Vagina (tissue), 2 donors: ENCODE data around the gene KCNC3. TPM values are rescaled to one million over a fixed set of nuclear protein-coding genes. Genes with fewer than 3 reads are reported as not detected.
"Not testable (repeated sequence)": the region's sequence is repeated elsewhere in the genome, so short reads cannot be mapped to it uniquely, and the experiment has no call there.

Experiments
- DNase-seq, 2 donors: peaks; one replicate each; pipeline ENCODE4 v3.0.0-alpha.2; 2017; ENCODE audit errors: extremely low spot score in 2 of 2
- H3K27ac ChIP-seq: fragments of 200-600 bp; sonication (generic); one replicate; pipeline ENCODE4 v1.5.1; 2019
- H3K27me3 ChIP-seq: fragments of 200-600 bp; sonication (generic); one replicate; pipeline ENCODE4 v1.5.1; 2019
- H3K36me3 ChIP-seq, 2 donors: fragments of 200-600 bp; sonication (generic); one replicate each; pipeline ENCODE4 v1.5.1; 2017 to 2019
- H3K4me1 ChIP-seq: fragments of 200-600 bp; sonication (generic); one replicate; pipeline ENCODE4 v1.5.1; 2019
- H3K4me3 ChIP-seq, 2 donors: fragments of 200-600 bp; sonication (generic); 1 replicate in 1 of 2; 2 replicates in 1 of 2; pipeline ENCODE4 v1.5.1; 2016 to 2019
- H3K9me3 ChIP-seq: fragments of 200-600 bp; sonication (generic); one replicate; pipeline ENCODE4 v1.5.1; 2019
- POLR2A ChIP-seq, 2 donors: fragments of 450-650 bp; IDR thresholded peaks; one replicate each; pipeline ENCODE4 v1.6.1; 2017; ENCODE audit warnings: antibody characterized with exemption in 2 of 2, mild to moderate bottlenecking in 2 of 2, moderate library complexity in 2 of 2
- POLR2AphosphoS5 ChIP-seq, 2 donors: sonication (generic); formaldehyde crosslinking; IDR thresholded peaks; one replicate each; pipeline ENCODE4 v1.9.0; 2017; ENCODE audit warnings: antibody characterized with exemption in 2 of 2, mild to moderate bottlenecking in 2 of 2, low read depth in 1 of 2; ENCODE audit not compliant: insufficient read depth in 1 of 2
- intact Hi-C: fragments of 100-400 bp; cut with DNase I; formaldehyde crosslinking; loops from one replicate; pipeline ENCODE4 v1.15.1; 2023
- total RNA-seq: library from RNA; depleted of rRNA; stranded (reverse); fragments of >200 nt; gene quantifications from one replicate; pipeline ENCODE4 v1.2.3, GENCODE V29; 2016
- TF ChIP-seq, protein P1 (sequence below), 3 experiments: fragments of 450-650 bp in 2 of 3; fragments of 200-600 bp in 1 of 3; sonication (generic) in 1 of 3; IDR thresholded peaks; one replicate each; pipeline ENCODE4 v1.5.1; 2017 to 2019; ENCODE audit warnings: antibody characterized with exemption in 3 of 3, mild to moderate bottlenecking in 2 of 3, moderate library complexity in 2 of 3

The KCNC3 gene
- total RNA-seq, 1 donor from 2014 or later: 0.98 TPM

DNA sequence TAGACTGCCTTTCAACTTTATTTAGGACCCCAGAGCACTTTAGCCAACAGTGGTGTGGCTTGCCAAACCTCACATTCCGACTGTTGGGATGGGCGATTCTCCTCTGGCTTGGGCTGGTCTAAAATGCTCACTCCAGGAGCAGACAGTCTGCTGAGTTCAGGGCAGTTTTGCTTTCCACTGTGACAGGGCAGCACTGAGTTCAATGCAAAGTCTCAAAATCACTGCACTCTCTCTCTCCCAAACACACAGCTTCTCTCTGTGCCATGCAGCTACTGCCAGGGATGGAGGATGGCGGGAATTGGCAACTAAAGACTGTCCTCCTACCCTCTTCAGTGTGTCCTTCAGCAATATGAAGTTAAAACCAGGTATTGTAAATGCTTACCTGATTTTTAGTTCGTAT lies 23.1 kb upstream of the KCNC3 start:
- intact Hi-C loops: loop anchor here (5.0 kb wide), 1 partner anchor 535 kb away; no protein-coding TSS in a partner anchor
- Histone ChIP-seq H3K4me1 (peaks cover 2% of the 10 kb centered on the region), H3K27ac (no peak overlapping the region), H3K36me3 (no peaks in the 10 kb centered on the region), H3K9me3 (no peaks in the 10 kb centered on the region), H3K4me3 (no peak overlapping the region), H3K27me3 (no peaks in the 10 kb centered on the region)
- no peak for DNase-seq
- TF ChIP-seq POLR2AphosphoS5 (IDR thresholded peaks at IDR 0.05; ENCODE audit: insufficient read depth in 1 of 2, low read depth in 1 of 2) (no peak), POLR2A (IDR thresholded peaks at IDR 0.05) (no peak)
- TF ChIP-seq, protein P1, sequence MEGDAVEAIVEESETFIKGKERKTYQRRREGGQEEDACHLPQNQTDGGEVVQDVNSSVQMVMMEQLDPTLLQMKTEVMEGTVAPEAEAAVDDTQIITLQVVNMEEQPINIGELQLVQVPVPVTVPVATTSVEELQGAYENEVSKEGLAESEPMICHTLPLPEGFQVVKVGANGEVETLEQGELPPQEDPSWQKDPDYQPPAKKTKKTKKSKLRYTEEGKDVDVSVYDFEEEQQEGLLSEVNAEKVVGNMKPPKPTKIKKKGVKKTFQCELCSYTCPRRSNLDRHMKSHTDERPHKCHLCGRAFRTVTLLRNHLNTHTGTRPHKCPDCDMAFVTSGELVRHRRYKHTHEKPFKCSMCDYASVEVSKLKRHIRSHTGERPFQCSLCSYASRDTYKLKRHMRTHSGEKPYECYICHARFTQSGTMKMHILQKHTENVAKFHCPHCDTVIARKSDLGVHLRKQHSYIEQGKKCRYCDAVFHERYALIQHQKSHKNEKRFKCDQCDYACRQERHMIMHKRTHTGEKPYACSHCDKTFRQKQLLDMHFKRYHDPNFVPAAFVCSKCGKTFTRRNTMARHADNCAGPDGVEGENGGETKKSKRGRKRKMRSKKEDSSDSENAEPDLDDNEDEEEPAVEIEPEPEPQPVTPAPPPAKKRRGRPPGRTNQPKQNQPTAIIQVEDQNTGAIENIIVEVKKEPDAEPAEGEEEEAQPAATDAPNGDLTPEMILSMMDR (IDR thresholded peaks at IDR 0.05): no peak

DNA sequence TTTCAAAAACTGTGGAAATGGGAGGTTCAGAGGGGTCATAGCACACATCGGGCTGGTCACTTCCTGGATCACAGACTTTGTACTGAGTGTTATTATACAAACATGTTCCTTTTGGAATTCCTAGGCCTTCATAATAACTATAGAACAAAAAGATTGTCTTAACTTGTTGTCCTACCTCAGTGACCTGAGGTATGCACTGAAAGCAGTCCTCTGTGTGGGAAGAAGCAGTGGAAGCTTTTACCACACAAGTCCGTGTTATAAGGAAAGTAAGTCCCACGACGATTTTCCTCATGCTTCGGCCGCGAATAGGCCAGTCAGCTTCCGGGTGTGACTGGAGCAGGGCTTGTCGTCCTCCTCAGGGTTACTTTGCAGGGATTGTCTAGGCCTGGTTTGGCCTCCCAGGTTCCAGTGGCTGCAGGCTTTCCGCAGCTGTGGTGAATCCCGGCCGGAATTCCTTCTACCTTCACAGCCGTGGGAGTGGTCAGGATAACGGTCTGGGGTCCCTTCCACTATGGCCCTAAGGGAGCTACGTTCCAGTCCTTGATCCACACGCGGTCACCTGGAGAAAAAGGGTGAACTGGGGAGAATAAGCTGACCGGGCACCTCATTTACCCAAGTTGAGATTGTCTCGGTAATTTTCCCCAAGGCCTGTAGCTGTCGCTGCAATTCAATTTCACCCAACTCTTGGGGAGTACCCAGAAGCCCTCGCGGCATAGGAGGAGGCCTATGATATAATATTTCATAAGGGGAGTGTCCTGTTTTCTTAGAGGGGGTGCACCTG lies 20.3 kb upstream of the KCNC3 start:
- Histone ChIP-seq H3K27ac (no peak overlapping the region), H3K4me3 (no peak overlapping the region), H3K36me3 (no peaks in the 10 kb centered on the region), H3K4me1 (no peaks in the 10 kb centered on the region), H3K9me3 (no peaks in the 10 kb centered on the region), H3K27me3 (no peaks in the 10 kb centered on the region)
- intact Hi-C loops: loop anchor here (5.0 kb wide), 1 partner anchor 538 kb away; no protein-coding TSS in a partner anchor
- DNase-seq: no peak
- TF ChIP-seq POLR2AphosphoS5 (IDR thresholded peaks at IDR 0.05; ENCODE audit: insufficient read depth in 1 of 2, low read depth in 1 of 2) (no peak), POLR2A (IDR thresholded peaks at IDR 0.05) (no peak)
- TF ChIP-seq, protein P1 (IDR thresholded peaks at IDR 0.05): no peak

DNA sequence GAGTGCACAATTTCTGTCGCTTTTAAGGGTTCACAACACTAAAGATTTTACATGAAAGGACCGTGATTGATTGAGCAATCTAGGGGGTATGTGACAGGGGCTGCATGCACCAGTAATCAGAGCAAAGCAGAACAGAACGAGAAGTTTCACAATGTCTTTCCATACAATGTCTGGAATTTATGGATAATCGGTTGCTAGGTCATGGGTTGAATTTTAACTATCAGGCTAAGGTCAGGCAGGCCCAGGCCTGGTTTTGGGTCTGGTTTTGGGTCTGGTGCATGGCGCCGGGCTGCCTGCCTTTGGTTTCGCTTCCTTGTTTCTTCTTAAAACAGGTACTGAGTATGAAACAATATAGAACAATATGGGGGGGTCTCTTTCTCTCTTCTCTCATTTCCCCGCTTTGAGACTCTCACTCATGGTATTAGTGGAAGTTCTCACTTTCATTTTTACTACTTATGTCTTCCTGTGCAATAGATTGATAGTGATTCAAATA lies 18.0 kb upstream of the KCNC3 start:
- H3K9me3 ChIP-seq, H3K36me3 ChIP-seq, DNase-seq, intact Hi-C loops, H3K4me1 ChIP-seq, H3K27me3 ChIP-seq, H3K4me3 ChIP-seq, H3K27ac ChIP-seq: not testable (repeated sequence)

DNA sequence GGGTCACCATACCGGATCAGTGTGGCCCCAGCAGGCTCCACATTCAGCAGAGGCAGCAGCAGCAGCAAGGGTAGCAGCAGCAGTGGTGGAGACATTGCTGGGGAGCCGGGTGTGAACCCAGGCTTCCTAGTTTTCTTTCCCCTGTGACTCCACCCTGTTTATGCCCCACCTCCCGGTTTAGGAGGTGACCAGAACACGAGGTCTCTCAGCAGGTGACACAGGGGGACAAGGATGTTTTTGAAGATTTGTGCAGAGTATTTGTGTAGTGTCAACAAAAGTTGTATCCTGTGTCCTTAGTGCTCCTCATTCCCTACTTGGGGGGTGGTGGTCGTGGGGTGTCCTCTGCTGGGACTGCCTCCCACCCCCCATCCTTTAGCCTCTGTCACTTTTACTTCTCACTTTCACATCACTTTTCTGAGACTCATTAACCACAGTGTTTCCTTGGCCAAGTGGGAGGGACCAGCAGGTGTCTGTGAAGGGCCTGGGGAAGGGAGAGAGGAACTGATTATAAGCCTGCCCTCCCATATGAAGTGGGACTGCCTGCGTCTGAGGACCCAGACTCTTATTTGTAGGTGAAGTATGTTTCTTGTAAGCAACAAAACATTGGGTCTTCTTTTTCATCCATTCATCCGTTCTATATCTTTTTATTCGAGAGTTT lies 15.6 kb upstream of the KCNC3 start:
- intact Hi-C loops: no loop called here
- no peaks in the 10 kb centered on the region for H3K9me3 ChIP-seq

DNA sequence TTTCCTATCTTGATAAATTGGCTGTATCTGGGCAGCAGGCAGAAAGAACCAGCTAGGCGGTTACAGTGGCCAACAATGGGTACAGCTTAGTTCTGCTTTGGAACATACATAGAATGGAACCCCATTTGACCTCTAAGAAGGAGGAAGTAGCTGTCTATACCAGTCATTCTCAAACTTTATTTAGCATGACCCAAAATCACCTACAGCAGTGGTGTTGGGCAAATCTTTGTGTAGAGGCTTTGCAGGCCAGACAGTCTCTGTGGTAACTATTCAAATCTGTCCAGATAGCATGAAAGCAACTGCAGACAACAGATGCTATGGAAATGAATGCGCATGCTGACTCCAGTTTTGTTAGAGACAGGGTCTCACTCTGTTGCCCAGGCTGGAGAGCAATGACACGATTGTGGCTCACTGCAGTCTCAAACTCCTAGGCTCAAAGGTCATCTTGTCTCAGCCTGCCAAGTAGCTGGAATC lies 12.0 kb upstream of the KCNC3 start:
- no peaks in the 10 kb centered on the region for H3K36me3 ChIP-seq
- no peaks in the 10 kb centered on the region for H3K9me3 ChIP-seq
- intact Hi-C loops: no loop called here
- DNase-seq: no peak
- H3K27me3 ChIP-seq: no peaks in the 10 kb centered on the region
- no peak overlapping the region for H3K4me3 ChIP-seq
- no peaks in the 10 kb centered on the region for H3K4me1 ChIP-seq
- no peak for TF ChIP-seq POLR2AphosphoS5 (IDR thresholded peaks at IDR 0.05; ENCODE audit: insufficient read depth in 1 of 2, low read depth in 1 of 2)
- TF ChIP-seq, protein P1 (IDR thresholded peaks at IDR 0.05): no peak
- no peak for TF ChIP-seq POLR2A (IDR thresholded peaks at IDR 0.05)
- H3K27ac ChIP-seq: no peak overlapping the region

More for the DNA sequence above, 15.6 kb upstream of the KCNC3 start:
- TF ChIP-seq POLR2A (IDR thresholded peaks at IDR 0.05) (no peak), POLR2AphosphoS5 (IDR thresholded peaks at IDR 0.05; ENCODE audit: insufficient read depth in 1 of 2, low read depth in 1 of 2) (no peak)
- TF ChIP-seq, protein P1 (IDR thresholded peaks at IDR 0.05): no peak
- H3K27ac ChIP-seq: no peak overlapping the region
- no peak overlapping the region for H3K4me3 ChIP-seq
- no peaks in the 10 kb centered on the region for H3K36me3 ChIP-seq
- no peaks in the 10 kb centered on the region for H3K27me3 ChIP-seq
- DNase-seq: no peak
- H3K4me1 ChIP-seq: no peaks in the 10 kb centered on the region
